ENCODE measurements around the gene TMEM259.

Gene TMEM259

DNA sequence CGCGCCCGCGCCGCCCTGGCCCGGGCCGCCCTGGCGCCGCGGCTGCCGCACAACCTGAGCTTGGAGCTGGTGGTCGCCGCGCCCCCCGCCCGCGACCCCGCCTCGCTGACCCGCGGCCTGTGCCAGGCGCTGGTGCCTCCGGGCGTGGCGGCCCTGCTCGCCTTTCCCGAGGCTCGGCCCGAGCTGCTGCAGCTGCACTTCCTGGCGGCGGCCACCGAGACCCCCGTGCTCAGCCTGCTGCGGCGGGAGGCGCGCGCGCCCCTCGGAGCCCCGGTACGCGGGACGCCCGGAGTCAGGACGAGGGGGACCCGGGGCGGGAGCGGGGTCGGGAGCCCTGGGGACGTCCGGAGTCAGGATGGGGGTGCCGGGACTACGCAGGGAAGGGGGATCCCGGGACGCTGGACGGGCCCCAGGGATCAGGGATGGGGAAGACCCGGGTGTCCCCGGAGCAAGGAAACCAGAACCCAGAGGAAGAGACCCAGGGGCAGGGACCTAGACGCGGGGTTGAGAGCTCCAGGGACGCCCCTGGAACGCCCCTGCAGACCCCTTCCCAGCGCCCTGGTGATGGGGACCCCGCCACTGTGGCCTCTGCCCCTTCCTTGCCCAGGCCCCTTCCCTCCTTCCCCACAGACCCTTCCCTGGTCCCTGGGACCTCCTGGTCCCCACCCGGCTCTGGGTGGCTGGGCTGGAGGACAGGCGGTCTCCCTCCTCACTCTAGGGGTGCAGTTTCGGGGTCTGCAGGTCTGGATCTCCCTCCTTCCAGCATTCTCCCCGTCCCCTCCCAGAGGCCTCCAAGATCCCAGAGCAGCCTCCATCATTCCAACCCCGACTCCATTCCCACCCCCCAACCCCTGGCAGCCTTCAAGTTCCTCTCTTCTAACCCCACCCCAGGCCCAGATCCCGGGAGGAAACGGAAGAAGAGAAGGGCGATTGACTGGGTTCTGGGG, 20.1 kb downstream of the TMEM259 start:
- FAIRE-seq: no peak

DNA sequence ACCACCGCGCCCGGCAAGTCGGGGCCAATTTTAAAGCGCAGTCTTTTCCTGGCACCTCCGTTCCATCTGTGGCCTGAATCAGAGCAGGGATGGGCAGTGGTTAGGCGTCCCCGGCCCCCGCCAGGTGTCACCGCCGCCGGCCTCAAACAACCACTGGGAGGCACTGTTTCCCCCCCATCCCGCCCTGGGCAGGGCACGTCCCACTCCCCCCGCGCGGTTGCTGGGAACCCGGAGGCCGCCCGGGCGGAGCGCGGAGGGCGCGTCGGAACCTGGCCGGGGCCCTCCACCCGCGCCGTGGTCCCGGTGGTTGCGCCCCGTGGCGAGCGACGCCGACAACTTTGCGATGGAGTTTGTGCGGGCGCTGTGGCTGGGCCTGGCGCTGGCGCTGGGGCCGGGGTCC, 20.8 kb downstream of the TMEM259 start, which contains the start of gene GRIN3B:
TSS of gene GRIN3B (plus strand) at position 325 of the 400 bp plus-strand sequence. CDS start at position 344, 19 bp downstream.
- no peak for FAIRE-seq

DNA sequence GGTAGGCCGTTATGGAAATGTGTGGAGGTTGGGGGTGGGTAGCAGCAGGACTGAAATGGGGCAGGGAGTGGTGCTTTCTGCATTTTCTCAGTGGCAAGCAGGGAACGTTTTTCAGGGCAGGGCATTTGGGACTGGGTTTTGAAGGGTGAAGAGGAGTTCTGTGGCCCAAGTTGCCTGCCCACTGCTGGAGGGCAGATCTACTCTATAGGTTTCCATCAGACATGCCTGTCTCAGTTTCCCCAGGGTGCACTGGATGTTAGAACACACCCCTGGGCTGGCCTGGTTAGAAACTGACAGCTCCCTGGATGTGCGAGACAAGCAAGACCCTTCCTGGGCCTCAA, 21.6 kb downstream of the TMEM259 start:
- FAIRE-seq: no peak

DNA sequence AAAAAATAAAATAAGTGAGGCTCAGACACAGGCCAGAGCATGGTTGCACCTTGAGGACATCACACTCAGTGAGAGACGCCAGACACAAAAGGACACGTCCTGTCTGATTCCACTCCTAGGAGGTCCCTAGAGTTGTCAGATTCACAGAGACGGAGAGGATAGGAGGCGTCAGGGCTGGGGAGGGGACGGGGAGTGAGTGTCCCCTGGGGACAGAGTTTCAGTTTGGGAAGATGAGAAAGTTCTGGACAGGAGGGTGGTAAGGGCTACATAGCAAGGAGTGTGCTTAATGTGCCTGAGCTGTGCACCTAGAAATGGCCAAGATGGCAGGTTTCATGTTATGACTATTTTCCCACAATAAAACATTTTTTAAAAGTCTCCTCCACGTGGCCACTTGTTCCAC, 22.9 kb downstream of the TMEM259 start:
- no peak for FAIRE-seq

DNA sequence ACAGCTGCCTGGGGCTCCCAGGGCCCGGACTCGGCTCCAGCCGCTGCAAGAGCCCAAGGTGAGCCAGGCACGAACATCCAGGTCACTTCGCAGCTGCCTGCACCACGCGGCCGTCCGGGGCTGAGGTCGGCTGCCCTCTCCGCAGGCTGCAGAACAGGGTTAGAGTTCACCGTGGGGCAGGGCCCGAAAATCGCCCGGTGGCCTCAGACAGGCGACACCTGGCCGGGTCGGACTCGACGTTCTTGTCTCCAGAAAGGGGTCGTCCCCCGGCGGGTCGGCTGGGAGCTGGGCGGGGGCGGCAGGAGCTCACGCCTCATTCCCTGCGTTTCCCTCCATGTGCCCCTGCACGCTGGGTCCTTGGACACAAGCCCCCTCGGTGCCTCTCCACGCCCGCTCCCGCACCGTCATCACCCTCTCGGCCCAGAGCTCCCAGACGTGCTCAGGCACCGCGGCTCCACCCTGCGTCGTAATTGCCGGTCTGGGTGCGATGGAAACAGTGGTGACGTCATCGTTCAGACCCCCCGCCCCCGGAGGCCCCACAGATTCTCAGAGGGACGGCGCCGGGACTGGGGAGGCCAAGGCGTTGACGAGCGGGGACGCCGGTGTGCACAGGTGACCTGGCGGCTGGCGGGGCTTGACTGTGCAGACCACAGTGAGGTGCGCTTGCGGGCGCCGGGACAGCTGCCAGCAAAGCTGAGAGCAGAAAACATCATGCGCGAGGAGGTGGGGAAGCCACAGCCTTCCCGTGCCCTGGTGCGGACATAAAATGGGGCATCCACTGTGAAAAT, 24.7 kb downstream of the TMEM259 start:
- FAIRE-seq: no peak

DNA sequence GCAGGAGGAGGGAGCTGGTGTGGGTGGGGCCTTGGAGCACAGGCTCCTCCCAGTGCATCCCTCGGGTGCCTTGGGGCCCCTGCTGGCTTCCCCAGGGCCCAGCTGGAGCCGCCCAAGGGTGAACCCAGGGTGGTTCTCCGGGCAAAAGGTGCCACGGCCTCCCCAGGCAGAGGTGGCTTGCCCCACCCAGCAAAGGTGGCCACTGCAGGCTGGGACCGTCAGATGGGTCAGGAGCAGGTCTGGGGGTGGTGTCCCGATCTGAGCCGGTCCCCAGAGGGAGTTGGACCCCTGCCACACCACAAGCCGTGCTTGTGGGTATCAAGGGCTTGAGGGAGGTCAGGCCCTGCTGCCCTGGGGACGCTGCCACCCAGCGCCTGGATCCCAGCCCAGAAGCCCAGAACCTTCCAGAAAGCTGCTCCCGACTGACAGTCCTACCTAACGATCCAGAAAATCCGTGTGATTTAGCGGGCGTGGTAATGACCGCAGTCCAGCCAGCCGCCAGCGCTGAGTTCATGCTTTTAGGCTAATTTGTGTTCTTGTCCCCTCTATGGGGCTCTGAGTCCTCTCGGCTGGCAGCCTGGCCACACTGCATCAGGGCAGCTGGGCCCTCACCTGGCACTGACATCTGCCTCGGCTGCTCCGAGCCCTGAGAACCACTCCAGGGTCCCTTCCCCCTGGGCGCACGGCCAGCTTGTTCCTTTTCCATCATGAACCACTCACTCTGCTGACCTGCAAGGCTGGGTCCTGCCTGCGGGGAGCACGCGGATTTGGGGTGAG, 25.7 kb downstream of the TMEM259 start:
- no peak for FAIRE-seq

DNA sequence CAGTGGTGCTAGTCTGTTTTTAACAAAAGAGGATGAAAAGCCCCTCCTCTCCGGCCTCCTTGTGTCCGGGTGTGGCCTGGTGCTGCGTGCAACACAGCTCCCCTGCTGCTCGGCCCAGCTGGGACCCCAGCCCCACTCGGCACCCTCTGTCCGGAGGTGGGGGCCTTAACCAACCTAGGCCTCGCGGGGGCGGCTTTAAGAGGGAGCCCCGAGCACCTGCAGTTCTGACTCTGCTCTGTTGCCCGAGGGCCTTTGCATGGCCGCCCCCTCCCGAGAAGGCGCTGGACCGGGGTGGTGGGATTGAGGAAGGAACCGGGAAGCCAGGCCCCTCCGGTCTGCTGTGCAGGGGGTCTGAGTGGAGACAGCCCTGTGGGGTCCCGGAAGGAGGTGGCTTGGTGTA, 26.4 kb downstream of the TMEM259 start:
- FAIRE-seq: no peak

DNA sequence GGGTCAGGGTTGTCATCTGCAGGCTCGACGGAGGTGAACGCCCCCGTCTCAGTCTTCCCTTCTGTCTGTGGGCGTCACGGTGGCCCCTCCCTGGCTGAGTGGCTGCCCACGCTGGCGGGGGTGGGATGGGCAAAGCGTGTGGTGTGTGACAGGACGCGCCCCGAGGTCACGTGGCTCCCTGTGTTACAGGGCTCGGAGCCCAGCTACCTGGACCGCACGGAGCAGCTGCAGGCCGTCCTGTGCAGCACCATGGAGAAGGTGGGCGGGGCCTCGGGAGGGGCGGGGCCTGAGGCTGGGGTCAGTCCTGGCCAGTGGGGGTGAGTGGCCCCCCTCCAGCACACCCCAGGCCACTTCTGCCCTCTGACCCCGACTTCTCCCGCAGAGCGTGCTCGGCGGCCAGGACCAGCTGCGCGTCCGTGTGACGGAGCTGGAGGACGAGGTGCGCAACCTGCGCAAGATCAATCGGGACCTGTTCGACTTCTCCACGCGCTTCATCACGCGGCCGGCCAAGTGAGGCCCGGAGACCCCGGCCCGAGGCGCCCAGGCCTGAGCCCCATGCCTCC, 27.0 kb downstream of the TMEM259 start:
- FAIRE-seq: no peak

DNA sequence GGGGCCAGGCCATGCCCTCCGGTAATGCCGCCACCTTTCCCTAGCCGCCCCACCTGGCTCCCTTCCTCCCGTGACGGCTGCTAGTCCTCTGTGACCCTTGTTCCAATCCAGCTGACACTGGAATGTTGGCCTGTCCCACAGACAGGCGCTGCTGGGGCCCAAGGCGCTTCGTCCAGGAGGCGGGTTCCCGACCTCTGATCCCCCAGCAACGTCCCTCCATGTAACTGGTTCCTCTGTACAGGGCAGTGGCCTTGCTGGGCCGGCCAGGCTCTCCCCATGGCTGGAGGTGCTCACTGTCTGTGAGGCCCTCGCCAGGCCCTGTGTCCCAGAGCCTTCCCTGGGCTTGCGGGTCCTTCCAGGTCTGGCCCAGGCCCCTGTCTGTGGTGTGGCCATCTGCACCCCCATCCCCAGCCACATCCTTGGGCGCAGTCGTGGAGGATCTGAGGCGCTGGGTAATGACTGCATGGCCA, 27.5 kb downstream of the TMEM259 start:
- no peak for FAIRE-seq

DNA sequence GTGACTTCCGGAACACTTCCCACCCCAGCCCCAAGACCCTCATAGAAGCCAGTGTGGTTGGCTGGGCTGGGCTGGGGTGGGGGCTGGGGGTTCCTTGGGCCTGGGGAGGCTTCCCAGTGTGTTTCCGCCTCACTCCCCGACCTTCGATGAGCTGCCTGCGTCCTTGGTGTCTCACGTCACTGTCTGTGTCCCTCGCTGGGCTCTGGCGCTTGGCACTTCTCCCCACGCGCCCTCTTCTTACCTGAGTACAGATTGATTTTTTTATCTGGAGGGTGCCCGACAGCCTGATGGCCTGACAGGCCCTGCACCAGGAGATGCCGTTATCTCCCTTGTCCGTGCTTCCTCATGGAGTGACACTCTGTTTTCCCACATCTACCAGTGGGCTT, 28.3 kb downstream of the TMEM259 start:
- FAIRE-seq: no peak

DNA sequence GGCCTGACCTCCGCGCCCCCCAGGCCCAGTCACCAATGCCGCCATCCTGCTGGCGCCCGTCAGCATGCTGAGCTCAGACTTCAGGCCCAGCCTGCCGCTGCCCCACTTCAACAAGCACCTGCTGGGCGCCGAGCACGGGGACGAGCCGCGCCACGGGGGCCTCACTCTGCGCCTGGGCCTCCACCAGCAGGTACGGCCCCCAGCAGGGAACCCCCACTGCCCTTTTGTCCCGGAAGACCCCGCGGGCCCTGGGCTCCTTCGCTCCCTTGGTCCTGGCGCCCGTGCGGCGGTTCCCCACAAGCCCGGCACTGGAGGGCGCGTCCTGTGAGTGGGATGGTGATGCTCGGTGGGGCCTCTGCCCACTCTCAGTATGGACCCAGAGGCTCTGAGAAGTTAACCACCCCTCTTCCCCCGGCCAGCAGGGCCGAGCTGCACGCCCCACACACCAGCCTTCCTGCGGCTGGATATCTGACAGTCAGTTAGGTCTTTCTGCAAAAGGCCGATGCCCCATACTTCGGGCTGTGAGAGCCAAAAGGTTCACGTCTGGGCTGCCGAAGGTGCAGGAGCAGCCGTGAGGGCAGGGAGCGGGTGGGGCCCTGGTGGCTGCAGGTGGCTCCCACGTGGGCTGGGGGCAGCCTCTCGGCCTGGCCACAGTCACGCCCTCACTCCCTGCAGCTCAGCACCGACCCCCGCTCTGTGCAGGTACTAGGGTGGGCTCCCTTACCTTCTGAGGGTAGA, 28.8 kb downstream of the TMEM259 start:
- no peak for FAIRE-seq

DNA sequence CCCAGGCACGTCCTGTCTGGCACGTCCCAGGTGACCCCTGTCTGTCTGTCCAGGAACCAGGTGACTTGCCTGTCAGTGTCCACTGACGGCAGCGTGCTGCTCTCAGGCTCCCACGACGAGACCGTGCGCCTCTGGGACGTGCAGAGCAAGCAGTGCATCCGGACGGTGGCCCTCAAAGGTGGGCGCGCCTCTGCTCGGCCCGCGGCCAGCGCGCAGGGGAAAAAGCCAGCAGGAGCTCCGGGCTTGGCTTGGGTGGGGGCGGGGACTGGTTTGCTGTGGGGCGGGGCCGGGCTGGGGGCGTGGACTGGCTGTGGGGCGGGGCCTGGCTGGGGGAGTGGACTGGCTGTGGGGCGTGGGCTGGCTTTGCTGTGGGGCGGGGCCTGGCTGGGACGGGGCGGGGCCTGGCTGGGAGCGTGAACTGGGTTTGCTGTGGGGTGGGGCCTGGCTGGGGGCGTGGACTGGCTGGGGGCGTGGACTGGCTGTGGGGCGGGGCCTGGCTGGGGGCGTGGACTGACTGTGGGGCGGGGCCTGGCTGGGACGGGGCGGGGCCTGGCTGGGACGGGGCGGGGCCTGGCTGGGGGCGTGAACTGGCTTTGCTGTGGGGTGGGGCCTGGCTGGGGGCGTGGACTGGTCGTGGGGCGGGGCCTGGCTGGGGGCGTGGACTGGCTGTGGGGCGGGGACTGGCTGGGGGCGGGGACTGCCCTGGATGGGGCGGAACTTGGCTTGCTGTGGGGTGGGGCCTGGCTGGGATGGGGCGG, 29.6 kb downstream of the TMEM259 start:
- no peak for FAIRE-seq

DNA sequence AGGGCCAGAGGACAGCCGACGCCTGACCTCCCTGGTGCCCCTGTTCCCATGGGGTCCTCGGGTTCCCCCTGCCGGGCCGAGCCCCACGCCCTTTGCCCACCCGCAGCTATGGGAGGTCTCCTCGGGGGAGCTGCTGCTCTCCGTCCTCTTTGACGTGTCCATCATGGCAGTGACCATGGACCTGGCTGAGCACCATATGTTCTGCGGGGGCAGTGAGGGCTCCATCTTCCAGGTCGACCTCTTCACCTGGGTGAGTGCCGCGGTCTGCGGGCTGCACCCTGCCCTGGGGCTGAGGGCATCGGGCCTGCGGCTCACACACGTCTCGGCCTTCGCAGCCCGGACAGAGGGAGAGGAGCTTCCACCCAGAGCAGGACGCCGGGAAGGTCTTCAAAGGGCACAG, 30.2 kb downstream of the TMEM259 start:
- FAIRE-seq: no peak

DNA sequence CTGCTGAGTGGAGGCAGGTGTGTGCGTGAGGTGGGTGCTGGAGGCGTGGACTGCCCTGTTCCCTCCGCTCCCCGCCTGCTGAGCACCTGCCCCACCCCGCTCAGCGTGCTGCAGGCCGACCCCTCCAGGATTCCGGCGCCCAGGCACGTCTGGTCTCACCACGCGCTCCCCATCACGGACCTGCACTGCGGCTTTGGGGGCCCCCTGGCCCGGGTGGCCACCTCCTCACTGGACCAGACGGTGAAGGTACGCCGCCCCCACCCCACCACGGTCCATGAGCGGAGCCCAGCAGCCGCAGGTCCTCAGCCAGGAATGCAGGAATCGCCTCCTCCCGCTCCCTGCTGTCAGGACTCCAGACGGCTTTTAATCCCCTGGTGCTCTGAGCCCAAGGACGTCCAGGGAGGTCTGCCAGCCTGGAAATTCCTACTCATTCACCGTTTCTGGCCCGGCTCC, 30.8 kb downstream of the TMEM259 start:
- no peak for FAIRE-seq

DNA sequence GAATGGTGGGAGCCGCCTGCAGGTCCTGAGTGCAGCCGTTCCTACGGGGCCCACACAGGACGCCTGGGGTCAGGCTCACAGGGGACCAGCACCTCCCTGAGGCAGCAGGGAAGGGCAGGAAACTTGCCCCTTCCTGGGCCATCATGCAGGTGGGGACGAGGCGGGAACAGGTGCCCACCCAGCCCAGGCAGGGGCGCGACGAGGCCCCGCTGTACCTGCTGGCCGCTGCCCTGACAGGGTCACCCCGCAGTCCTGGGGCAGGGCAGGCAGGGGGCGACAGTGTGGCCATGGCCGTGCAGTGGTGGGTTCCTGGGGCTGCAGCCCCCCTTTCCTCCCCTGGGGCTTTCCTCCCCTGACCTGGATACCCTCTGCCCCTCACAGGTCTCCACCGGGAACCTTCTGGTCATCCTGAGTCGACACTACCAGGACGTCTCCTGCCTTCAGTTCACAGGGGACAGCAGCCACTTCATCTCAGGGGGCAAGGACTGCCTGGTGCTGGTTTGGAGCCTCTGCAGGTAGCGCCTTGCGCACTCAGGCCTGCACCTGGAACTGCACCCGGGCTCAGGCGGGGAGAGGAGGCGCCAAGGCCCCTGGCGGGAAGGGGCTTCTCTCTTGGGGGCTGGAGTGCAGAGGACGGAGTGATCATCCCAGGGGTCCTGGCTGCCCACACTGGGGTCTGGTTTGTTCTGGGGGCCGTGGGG, 31.4 kb downstream of the TMEM259 start:
- no peak for FAIRE-seq

DNA sequence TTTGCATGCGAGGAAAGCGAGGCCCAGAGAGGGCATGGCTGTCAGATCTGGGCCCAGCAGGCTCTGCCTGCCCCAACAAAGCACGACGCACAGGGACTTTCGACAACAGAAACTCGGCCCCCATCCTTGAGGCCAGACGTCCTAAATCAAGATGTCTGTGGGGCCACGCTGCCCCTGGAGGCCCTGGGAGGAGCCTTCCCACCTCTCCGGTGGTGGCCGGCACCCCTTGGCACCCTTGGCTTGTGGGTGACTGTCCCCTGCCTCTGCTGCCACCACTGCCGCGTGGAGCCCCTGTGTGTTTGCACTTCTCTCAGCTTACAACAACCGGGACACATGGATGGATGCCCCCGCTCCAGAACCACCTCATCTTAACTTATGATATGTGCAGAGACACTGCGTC, 32.4 kb downstream of the TMEM259 start:
- FAIRE-seq: no peak

DNA sequence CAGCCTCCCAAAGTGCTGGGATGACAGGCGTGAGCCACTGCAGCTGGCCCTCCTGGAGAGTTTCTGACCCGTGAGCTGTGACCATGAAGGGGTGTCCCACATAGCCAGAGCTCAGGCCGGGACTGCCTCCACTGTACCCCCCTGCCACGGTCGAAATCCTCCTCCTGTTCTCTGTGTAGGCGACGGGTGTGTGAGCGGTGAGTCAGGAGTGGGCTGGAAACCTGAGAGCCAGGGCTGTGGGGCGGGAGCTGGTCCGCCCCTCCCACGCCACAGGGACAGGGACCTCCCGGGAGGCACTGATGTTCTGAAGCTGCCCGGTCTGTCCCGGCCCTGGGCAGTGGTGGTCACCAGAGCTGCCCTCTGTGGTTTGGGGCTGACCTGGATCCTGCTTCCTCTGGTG, 32.8 kb downstream of the TMEM259 start:
- no peak for FAIRE-seq

DNA sequence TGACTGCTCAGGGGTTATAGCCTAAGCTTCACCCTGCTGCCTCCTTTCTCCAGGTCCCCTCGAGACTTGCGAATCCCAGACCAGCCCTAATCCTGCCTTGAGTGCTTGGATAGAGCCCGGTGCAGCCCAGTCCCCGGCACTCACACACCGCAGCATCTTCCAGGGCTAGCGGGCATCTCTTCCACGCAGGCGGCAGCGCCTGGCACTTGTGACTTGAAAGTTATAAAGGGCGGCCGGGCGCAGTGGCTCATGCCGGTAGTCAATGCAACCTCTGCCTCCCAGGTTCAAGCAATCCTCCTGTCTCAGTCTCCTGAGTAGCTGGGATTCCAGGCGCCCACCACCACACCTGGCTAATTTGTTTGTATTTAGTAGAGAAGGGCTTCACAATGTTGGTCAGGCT, 34.8 kb downstream of the TMEM259 start:
- no peak for FAIRE-seq

DNA sequence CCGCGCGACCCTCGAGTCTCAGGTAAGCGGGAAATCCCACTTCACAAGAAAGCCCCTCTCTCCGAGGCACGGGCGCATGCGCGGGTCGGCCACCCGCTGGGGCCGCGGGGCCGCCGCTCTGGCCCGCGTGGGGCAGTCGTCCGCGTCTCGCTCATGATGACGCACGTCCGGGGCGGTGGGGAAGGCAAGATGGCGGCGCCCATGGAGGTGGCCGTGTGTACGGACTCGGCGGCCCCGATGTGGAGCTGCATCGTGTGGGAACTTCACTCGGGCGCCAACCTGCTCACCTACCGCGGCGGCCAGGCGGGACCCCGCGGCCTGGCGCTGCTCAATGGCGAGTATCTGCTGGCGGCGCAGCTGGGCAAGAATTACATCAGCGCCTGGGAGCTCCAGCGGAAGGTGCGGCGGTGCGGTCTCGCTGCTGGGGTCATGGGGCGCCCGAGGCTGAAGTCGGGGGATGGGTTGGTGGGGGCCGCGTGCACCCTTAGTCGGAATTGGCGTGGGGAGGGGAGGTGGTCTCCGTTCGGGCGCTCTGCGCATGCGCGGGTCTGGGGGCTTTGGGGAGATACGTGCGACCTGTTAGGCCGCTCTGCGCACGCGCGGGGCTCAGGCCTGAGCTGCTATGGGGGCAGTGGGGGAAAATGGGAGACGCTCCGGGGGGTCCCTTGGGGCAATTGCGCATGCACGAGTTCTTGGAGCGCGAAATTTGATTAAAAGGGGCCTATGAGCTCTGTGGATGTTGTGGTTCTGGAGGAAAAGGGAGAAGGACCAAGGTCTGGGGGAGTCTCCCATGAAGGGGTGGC, 36.6 kb downstream of the TMEM259 start, which contains the start of gene WDR18:
TSS of gene WDR18 (plus strand) at position 181 of the 803 bp plus-strand sequence. CDS start at position 190, 9 bp downstream.
- FAIRE-seq: no peak
